Sigmoid colon (tissue), 4 donors: ENCODE measurements around the gene GPC3.

ENCODE experiments used
- CTCF ChIP-seq, 4 experiments: fragments of 450-650 bp in 3 of 4; fragments of 200-600 bp in 1 of 4; IDR thresholded peaks; one replicate each; pipeline ENCODE4 v1.5.1; 2016 to 2019; ENCODE audit warnings: antibody characterized with exemption in 4 of 4, mild to moderate bottlenecking in 3 of 4, moderate library complexity in 2 of 4
- EP300 ChIP-seq, 4 donors: sonication (generic); formaldehyde crosslinking; IDR thresholded peaks; one replicate each; pipeline ENCODE4 v1.6.1; 2017; ENCODE audit warnings: antibody characterized with exemption in 4 of 4
- POLR2A ChIP-seq, 2 donors: fragments of 450-650 bp; IDR thresholded peaks; one replicate each; pipeline ENCODE4 v1.6.1; 2016; ENCODE audit warnings: antibody characterized with exemption in 2 of 2, mild to moderate bottlenecking in 2 of 2, moderate library complexity in 2 of 2
- POLR2AphosphoS5 ChIP-seq, 4 donors: sonication (generic); formaldehyde crosslinking; IDR thresholded peaks; one replicate each; pipeline ENCODE4 v1.6.1; 2017; ENCODE audit warnings: antibody characterized with exemption in 4 of 4

GRCh38 chrX:133593531-133593930 is 391.9 kb downstream of the GPC3 start:
- TF ChIP-seq POLR2A (IDR thresholded peaks at IDR 0.05) (no peak), CTCF (IDR thresholded peaks at IDR 0.05) (no peak), POLR2AphosphoS5 (IDR thresholded peaks at IDR 0.05) (no peak), EP300 (IDR thresholded peaks at IDR 0.05) (no peak)
